ENCODE measurements around the gene TXNDC2.

The TXNDC2 gene

DNA sequence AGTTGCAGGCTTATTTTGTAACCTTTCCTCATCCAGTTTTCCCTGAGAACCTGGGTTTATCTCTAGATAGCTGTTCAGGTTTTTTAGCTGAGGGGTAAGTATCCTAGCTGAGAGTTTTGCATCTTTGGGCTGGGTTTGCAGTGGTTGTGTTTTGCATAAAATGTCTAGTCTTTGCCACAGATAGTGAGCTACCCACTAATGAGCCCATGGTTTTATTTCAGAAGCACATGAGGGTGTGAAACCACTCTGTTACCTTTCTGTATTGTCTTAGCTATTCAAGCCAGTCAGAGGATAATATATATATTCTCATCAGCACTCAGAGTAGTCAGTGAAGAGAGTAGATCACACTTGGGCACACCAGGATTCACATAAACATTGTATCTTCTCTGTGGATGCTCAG is 24.6 kb upstream of the TXNDC2 start:
- no peak for DNase-seq

GRCh38 chr18:9861933-9862332 is 23.8 kb upstream of the TXNDC2 start:
- no peak for DNase-seq

- DNase-seq = no peak
Measured at GRCh38 chr18:9862686-9863085, 23.1 kb upstream of the TXNDC2 start.

DNA sequence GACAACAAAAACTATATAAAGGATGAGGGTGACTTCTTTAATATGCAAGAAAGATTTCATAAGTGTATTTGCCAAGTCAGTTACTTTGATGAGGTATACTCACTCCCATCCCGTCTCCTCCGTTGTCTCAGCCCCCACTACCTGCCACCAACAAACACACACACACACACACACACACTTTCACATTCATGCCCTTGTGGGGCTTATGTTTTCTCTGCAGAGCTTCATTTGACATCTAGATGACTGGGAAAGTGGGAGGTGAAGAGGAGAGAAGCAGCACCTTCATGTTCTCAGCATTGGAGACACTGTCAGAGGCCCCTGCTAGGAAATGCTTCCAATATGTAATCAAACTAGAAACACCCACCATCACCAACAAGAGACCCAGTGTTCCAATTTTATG is 22.5 kb upstream of the TXNDC2 start:
- DNase-seq = no peak

- no peak for DNase-seq
Measured at GRCh38 chr18:9865764-9866490, 19.8 kb upstream of the TXNDC2 start.

DNA sequence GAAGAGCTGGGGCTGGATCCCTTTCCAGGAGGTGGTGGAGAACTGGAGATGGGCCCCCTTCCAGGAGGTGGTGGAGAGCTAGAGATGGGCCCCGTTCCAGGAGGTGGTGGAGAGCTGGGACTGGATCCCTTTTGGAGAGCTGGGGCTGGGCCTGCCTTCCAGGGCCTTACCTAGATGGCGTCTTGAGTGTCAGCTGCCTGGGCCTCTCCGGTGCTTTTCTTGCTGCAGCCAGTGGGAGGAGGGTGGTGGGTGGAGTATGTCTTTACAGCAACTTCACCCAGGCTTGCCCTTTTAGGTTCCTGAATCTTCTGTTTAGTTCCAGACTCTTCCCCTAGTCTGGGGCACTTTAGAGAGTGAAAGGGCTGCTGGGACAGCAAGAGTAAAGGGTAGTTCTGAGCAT is 19.1 kb upstream of the TXNDC2 start:
- no peak for DNase-seq

DNA sequence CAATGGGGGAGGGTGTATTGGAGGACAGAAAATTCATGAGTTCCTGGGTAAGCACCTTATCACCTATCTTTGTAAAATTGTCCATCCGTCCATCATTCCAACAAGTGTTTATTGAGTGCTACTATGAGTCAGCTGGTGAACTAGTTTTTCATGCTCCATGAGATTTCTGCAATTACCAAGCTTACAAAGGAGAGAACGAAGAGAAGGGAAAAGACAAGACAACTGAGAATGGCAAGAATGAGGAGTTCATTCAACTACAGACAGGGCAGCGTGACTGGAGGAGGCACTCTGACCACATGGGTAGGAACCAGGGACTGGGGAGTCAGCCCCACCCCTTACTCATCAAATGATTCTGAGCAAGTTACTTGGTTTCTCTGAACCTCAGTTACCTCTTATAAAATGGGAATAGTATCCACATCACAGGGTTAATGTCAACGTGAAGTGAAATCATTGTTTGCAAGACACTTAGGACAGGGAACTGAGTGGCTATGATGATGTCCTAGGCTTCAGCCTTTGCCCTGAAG is 18.6 kb upstream of the TXNDC2 start:
- no peak for DNase-seq

DNA sequence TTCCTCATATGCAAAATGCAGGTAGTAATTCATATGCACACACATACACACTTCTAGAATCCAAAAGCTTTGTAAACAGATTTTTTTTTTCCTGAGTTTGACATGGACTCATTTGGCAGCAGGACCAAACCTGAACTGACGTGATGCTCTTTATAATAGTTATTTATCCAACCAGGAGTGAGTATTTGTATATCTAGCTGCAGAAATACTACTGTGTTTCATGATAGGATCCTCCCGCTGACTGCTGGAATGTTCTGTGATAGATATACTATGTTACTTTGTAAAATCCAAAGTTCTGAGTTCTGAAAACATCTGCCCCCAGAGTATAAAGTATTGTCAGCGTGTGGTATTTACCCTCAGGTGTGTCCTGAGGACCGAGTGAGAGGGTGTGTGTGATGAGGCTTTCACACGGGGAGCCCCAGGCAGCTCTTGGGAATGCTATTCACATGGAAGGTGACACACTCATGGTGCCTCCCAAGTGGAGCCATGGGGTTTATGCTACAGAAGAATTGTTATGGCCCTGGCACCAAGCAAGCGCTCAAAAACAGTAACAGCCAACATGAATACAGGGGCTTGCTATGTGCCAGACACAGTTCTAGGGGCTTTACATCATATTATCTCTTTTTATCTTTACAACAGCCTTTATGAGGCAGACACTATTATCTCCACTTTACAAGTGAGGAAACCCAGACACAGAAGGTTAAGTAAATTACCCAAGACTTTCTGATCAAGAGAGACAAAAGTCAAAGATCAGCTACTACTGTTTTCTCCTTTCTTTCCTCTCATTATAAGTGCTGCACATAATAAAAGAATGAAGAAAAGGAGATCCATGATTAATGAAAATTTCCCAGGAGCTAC is 16.7 kb upstream of the TXNDC2 start:
- DNase-seq = no peak

DNA sequence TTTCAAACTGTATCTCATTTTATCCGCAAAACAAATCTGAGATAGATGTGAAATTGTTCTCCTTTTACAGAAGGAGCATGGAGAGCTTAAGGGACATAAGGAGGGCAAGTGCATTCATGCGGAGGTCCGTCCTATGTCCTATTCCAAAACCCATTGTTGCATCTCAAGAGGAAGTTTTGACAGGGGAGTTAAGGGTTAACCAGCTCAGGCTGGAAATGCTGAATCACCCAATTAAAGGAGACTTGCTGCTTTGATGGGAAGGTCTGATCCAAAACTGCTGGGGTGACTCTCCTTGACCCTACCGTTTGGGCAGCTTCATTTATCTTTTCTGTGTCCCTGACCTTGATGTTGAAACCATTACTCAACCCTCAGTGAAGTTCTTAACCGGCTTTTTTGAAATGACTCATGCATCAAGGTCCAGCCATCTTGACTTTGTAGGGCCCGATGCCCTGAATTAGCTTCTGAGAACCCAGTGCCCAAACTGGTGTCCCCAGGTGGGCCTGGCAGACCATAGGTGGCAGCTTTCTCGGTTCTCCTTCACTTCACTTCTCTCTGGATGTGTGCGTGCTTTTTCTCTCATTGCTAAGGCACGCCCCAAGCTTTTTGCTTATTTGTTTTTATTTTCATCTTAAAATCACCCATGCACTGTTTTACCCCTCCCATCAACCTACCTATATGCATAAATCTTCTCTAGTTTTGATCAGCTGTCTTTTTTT is 15.9 kb upstream of the TXNDC2 start:
- no peak for DNase-seq

GRCh38 chr18:9870431-9871008 is 15.3 kb upstream of the TXNDC2 start:
- no peak for DNase-seq

GRCh38 chr18:9871244-9871746 is 14.5 kb upstream of the TXNDC2 start:
- DNase-seq = no peak

DNA sequence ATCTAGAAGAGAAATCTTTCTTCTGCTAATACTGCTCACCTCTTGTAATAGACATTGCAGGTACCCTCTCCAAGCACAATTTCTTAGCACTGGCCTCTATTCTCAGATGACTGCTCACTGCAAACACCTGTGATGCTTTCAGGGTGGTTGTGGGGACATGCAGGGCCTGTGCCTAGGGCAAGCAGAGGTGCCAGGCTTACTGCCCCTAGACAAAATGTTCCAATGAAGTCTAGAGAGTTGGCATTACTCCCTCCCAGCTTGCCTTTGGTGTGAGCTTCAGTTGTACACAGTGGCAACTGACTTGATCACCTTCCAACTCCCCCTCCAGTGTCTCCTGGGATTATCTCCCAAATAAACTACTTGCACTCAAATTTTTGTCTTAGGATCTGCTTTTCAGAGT is 12.9 kb upstream of the TXNDC2 start:
- DNase-seq = no peak

DNA sequence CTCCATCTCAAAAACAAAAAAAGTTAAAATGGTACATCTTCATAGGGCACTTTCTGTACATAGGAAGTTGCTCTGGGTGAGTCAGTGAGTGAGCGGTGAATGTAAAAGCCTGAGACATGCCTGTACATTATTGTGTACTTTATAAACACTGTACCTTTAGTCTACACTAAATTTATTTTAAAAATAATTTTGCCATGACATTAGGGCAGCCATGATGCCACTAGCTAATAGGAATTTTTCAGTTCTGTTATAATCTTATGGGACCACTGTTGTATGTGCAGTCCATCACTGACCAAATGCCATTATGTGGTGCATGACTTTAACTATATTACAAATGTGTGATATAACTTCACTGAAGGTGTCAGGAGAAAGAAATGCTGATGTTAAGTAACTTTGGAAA is 11.0 kb upstream of the TXNDC2 start:
- no peak for DNase-seq

GRCh38 chr18:9876212-9876866 is 9.4 kb upstream of the TXNDC2 start:
- DNase-seq = no peak

DNA sequence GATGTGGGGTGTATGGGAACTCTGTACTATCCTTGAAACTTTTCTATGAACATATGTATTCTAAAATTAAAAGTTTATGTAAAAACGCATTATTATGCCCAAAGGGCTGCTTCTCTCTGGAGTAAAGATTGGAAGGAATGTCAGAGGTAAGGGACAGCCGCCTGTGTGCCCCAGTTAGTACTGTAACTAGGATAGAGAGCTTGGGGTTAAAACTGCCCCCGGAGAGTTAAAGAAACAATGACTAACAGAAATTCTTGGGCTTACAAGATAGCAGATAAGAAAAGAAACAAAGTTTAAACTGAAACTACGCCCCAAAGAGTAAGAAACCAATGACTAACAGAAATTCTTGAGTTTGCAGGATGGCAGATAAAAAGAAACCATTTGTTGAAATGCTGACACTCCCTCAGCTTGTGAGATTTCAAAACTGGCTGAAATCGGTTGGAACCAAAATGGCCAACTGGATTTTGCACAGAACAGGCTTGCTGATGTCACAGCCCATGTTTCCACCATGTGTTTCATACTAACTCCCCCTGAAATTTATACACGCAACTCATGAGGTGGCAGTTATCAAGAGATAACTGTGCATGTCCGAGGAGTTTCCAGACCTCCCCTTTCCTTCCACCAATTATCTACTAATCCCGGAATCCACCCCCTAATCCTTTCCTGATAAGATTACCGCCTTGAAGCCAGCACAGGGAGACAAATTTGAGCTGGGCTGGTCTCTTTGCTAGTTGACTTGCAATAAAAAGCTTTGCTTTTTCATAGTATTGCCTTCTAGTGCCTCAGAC is 8.7 kb upstream of the TXNDC2 start:
- no peak for DNase-seq

DNA sequence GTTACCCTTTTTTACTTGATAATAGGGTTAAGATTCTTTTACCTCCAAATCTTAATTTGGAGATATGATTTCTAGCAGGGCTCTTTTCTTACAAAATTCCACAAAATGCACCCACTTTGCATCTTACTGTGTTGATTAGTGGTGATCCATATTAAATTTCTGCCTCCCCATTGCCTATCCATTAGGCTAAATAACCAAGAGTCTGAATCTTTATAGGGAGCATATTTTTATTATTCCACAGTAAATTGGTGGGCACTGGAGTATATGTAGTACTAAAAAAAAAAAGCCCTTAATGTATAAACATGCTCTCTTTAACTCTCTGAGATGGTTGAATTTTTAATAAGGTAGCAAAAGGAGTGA is 8.1 kb upstream of the TXNDC2 start:
- no peak for DNase-seq

DNA sequence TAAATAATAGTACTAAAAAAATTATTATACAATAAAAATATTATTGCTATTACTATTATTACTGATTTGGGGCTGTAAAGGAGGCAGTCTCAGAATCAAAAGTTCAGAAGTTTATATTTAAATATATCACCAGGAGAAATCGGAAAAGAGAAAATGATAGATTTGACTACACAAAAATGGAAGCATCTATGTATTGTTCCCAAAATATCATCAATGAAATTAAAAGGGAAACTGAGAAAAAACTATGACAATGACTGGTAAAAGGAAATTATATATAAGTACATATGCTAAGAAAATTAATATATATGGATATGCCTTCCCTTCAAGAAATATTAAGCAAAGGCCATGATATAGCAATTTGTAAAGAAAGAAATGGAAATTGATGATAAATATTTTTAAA is 7.7 kb upstream of the TXNDC2 start:
- no peak for DNase-seq

- DNase-seq = no peak
Measured at GRCh38 chr18:9878783-9879242, 7.0 kb upstream of the TXNDC2 start.

DNA sequence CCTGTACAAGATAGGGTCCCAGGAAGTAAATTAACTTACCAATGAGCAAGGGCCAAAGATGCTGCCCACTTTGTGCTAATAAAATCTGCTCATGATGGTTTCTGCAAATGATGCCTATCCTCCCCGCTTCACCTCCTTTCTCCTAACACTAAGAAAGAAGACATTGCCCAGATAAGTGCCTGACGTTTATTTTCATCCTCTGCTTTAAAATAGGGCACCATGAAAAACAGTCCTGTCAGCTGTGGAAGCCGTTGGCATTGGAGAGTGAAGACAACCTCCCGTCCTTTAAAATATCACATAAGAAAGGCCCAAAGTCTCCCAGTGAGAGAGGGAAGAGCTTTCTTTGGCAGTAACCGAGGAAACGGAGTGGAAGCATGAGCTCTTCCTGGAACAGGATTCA is 1.7 kb upstream of the TXNDC2 start:
- no peak for DNase-seq

DNA sequence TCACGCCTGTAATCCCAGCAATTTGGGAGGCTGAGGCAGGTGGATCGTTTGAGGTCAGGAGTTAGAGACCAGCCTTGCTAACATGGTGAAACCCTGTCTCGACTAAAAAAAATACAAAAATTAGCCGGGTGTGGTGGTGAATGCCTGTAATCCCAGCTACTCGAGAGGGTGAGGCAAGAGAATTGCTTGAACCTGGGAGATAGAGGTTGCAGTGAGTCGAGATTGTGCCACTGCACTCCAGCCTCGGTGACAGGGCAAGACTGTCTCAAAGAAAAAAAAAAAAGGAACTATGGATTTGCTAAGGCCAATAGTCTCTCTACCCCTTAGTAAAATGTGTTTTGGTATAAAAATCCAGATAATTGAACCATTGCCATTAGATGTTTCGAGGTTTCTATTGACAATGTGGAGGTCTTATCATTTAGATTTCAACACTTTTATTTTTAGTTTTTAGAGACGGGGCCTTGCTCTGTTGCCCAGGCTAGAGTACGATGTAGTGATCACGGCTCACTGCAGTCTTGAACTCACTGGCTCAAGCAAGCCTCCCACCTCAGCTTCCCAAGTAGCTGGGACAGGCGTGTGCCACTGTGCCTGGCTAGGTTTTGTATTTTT is 1.1 kb upstream of the TXNDC2 start:
- DNase-seq = no peak

DNA sequence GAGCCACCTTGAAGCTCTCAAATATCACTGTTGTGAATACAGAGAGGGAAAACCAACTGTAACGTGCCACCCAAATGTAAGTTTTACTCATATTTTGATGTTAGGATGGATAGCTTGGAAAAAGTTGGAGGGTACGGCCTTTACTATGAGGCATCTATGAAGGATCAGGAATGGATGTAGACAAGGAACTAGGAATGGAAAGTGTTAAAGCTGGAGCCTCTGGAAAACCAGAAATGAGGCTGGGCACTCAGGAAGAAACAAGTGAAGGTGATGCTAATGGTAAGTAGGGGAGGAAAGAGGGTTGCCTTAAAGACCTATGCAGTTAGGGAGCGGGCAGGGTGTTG is 204 bp downstream of the TXNDC2 start:
- no peak for DNase-seq
